ENCODE results near the gene ZNF385B.

Gene ZNF385B

DNA sequence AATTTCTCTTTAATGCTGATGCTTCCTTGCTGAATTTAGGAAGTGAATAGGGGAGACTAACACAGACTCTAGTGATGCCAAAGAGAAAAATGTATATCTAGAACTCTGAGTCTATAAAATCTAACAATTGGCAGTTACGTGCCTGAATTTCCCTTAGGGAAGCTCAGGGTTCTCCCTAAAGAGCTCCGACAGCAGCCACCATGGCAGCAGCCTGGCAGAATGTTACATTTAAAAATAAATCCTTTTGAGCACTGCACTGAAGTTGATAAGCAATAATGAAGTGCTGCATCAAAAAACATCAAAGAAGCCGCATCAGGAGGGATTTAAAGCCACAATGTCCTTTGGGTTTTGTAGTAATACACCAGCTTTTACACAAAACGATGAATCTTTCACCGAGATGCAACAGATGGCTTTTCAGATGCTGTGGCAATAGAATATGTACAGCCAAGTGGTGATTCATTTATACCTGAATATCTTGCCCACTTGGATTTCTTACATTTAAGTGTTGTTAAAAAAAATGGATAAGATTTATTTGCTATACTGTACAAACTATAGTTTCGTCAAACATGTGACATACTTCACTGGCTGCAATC, 305.6 kb downstream of the ZNF385B start:
- no peak overlapping the region for H3K4me3 ChIP-seq (ENCODE audit: insufficient read depth, low read depth, low read length, poor library complexity, severe bottlenecking)
- no peaks in the 10 kb centered on the region for H3K36me3 ChIP-seq (ENCODE audit: control insufficient read depth, insufficient read depth, low read length)
- no peaks in the 10 kb centered on the region for H3K27me3 ChIP-seq (replicated peaks; ENCODE audit: control insufficient read depth, insufficient read depth, low read length, poor library complexity, severe bottlenecking)
- H3K27ac ChIP-seq (ENCODE audit: insufficient read depth, low read length, poor library complexity, severe bottlenecking): no peak overlapping the region
- H3K4me1 ChIP-seq (ENCODE audit: control insufficient read depth, insufficient read depth, low read length, poor library complexity, severe bottlenecking): no peaks in the 10 kb centered on the region
- no peaks in the 10 kb centered on the region for H3K9me3 ChIP-seq (ENCODE audit: control insufficient read depth, low read length)
- DNase-seq: no peak

- no peaks in the 10 kb centered on the region for H3K4me1 ChIP-seq (ENCODE audit: control insufficient read depth, insufficient read depth, low read length, poor library complexity, severe bottlenecking)
- no peaks in the 10 kb centered on the region for H3K36me3 ChIP-seq (ENCODE audit: control insufficient read depth, insufficient read depth, low read length)
- DNase-seq: no peak
- H3K27me3 ChIP-seq (replicated peaks; ENCODE audit: control insufficient read depth, insufficient read depth, low read length, poor library complexity, severe bottlenecking): no peaks in the 10 kb centered on the region
- no peak overlapping the region for H3K27ac ChIP-seq (ENCODE audit: insufficient read depth, low read length, poor library complexity, severe bottlenecking)
- H3K9me3 ChIP-seq (ENCODE audit: control insufficient read depth, low read length): no peaks in the 10 kb centered on the region
- H3K4me3 ChIP-seq (ENCODE audit: insufficient read depth, low read depth, low read length, poor library complexity, severe bottlenecking): no peak overlapping the region
Observed at GRCh38 chr2:179554639-179555386, 306.6 kb downstream of the ZNF385B start.

- no peak for DNase-seq
- no peaks in the 10 kb centered on the region for H3K36me3 ChIP-seq (ENCODE audit: control insufficient read depth, insufficient read depth, low read length)
Observed at GRCh38 chr2:179553382-179553781, 308.0 kb downstream of the ZNF385B start.

GRCh38 chr2:179551539-179552045, 309.8 kb downstream of the ZNF385B start:
- Histone ChIP-seq H3K27me3 (replicated peaks; ENCODE audit: control insufficient read depth, insufficient read depth, low read length, poor library complexity, severe bottlenecking) (no peaks in the 10 kb centered on the region), H3K27ac (ENCODE audit: insufficient read depth, low read length, poor library complexity, severe bottlenecking) (no peak overlapping the region), H3K4me1 (ENCODE audit: control insufficient read depth, insufficient read depth, low read length, poor library complexity, severe bottlenecking) (no peaks in the 10 kb centered on the region), H3K4me3 (ENCODE audit: insufficient read depth, low read depth, low read length, poor library complexity, severe bottlenecking) (no peak overlapping the region), H3K36me3 (ENCODE audit: control insufficient read depth, insufficient read depth, low read length) (no peaks in the 10 kb centered on the region), H3K9me3 (ENCODE audit: control insufficient read depth, low read length) (no peaks in the 10 kb centered on the region)
- DNase-seq: no peak

More at GRCh38 chr2:179553382-179553781, 308.0 kb downstream of the ZNF385B start:
- Histone ChIP-seq H3K9me3 (ENCODE audit: control insufficient read depth, low read length) (no peaks in the 10 kb centered on the region), H3K4me3 (ENCODE audit: insufficient read depth, low read depth, low read length, poor library complexity, severe bottlenecking) (no peak overlapping the region), H3K4me1 (ENCODE audit: control insufficient read depth, insufficient read depth, low read length, poor library complexity, severe bottlenecking) (no peaks in the 10 kb centered on the region), H3K27ac (ENCODE audit: insufficient read depth, low read length, poor library complexity, severe bottlenecking) (no peak overlapping the region), H3K27me3 (replicated peaks; ENCODE audit: control insufficient read depth, insufficient read depth, low read length, poor library complexity, severe bottlenecking) (no peaks in the 10 kb centered on the region)

DNA sequence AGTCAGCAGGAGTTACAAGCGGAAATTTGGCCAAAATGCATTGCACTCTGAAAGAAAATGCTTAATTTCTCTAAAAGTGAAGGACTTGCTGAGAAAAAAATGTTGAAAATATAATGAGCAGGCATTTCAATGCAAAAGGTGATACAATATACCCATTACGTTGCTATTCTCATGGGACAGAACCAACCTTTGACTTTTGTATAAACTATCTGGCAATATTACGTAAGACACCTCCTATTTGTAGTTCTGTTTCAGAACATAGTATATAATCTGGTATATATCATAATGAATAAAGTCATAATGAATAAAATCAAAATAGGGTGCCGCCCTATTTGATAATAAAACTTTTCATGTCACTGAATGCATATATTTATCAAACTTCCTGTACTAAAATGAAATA, 310.6 kb downstream of the ZNF385B start:
- Histone ChIP-seq H3K27ac (ENCODE audit: insufficient read depth, low read length, poor library complexity, severe bottlenecking) (no peak overlapping the region), H3K27me3 (replicated peaks; ENCODE audit: control insufficient read depth, insufficient read depth, low read length, poor library complexity, severe bottlenecking) (no peaks in the 10 kb centered on the region), H3K4me3 (ENCODE audit: insufficient read depth, low read depth, low read length, poor library complexity, severe bottlenecking) (no peak overlapping the region), H3K36me3 (ENCODE audit: control insufficient read depth, insufficient read depth, low read length) (no peaks in the 10 kb centered on the region), H3K9me3 (ENCODE audit: control insufficient read depth, low read length) (no peaks in the 10 kb centered on the region), H3K4me1 (ENCODE audit: control insufficient read depth, insufficient read depth, low read length, poor library complexity, severe bottlenecking) (no peaks in the 10 kb centered on the region)
- no peak for DNase-seq

DNA sequence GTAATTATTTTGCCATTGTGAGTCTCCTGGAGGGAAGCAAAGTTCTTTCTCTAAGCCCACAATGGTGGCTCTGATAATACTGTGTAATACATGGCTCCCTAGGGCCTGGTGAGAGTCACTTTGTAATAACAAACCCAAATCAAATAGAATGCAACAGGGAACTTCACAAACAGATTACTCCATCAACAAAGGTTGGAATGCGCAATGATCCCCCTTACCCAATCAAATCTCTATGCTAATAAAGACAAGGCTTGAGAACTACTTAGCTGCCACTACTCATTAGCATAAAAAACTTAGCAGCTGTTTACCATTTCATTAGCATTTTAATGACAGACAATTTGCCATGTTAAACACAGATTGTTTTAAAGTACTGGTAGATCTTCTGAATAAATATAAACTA, 311.2 kb downstream of the ZNF385B start:
- no peak overlapping the region for H3K4me3 ChIP-seq (ENCODE audit: insufficient read depth, low read depth, low read length, poor library complexity, severe bottlenecking)
- no peaks in the 10 kb centered on the region for H3K36me3 ChIP-seq (ENCODE audit: control insufficient read depth, insufficient read depth, low read length)
- H3K4me1 ChIP-seq (ENCODE audit: control insufficient read depth, insufficient read depth, low read length, poor library complexity, severe bottlenecking): no peaks in the 10 kb centered on the region
- H3K9me3 ChIP-seq (ENCODE audit: control insufficient read depth, low read length): no peaks in the 10 kb centered on the region
- DNase-seq: no peak
- no peaks in the 10 kb centered on the region for H3K27me3 ChIP-seq (replicated peaks; ENCODE audit: control insufficient read depth, insufficient read depth, low read length, poor library complexity, severe bottlenecking)
- H3K27ac ChIP-seq (ENCODE audit: insufficient read depth, low read length, poor library complexity, severe bottlenecking): no peak overlapping the region

- Histone ChIP-seq H3K4me1 (ENCODE audit: control insufficient read depth, insufficient read depth, low read length, poor library complexity, severe bottlenecking) (no peaks in the 10 kb centered on the region), H3K27ac (ENCODE audit: insufficient read depth, low read length, poor library complexity, severe bottlenecking) (no peak overlapping the region), H3K36me3 (ENCODE audit: control insufficient read depth, insufficient read depth, low read length) (no peaks in the 10 kb centered on the region), H3K27me3 (replicated peaks; ENCODE audit: control insufficient read depth, insufficient read depth, low read length, poor library complexity, severe bottlenecking) (no peaks in the 10 kb centered on the region), H3K4me3 (ENCODE audit: insufficient read depth, low read depth, low read length, poor library complexity, severe bottlenecking) (no peak overlapping the region), H3K9me3 (ENCODE audit: control insufficient read depth, low read length) (no peaks in the 10 kb centered on the region)
- DNase-seq: no peak
Observed at GRCh38 chr2:179546656-179547055, 314.8 kb downstream of the ZNF385B start.

- no peak overlapping the region for H3K4me3 ChIP-seq (ENCODE audit: insufficient read depth, low read depth, low read length, poor library complexity, severe bottlenecking)
- H3K27ac ChIP-seq (ENCODE audit: insufficient read depth, low read length, poor library complexity, severe bottlenecking): no peak overlapping the region
- no peaks in the 10 kb centered on the region for H3K9me3 ChIP-seq (ENCODE audit: control insufficient read depth, low read length)
- DNase-seq: no peak
- H3K4me1 ChIP-seq (ENCODE audit: control insufficient read depth, insufficient read depth, low read length, poor library complexity, severe bottlenecking): no peaks in the 10 kb centered on the region
- H3K36me3 ChIP-seq (ENCODE audit: control insufficient read depth, insufficient read depth, low read length): no peaks in the 10 kb centered on the region
- no peaks in the 10 kb centered on the region for H3K27me3 ChIP-seq (replicated peaks; ENCODE audit: control insufficient read depth, insufficient read depth, low read length, poor library complexity, severe bottlenecking)
Observed at GRCh38 chr2:179545024-179545423, 316.4 kb downstream of the ZNF385B start.

DNA sequence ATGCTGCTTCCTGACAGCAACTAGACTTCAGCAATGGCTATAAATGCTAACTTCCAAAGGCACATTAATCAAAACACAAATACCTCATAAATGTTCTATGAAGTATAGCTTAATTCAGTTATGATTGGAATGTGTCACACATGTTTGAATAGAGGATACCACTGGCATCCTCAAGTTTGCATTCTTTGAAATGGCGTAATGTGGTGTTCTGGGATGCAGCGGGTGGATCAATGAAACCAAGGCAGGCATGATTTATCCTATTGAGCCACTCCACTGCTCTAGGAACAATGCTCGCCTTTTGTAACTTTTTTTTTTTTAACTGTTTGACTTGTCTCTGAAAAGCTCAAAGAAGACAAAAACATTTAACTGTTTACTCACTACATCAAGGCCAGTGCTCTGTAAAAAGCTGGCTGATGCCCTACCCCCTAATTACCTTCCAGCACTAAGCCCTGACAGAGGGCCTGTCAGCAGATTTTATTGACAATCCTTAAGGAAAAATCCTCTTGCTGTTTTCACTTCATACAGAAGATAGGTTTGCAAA, 318.0 kb downstream of the ZNF385B start:
- no peaks in the 10 kb centered on the region for H3K4me1 ChIP-seq (ENCODE audit: control insufficient read depth, insufficient read depth, low read length, poor library complexity, severe bottlenecking)
- DNase-seq: no peak
- H3K9me3 ChIP-seq (ENCODE audit: control insufficient read depth, low read length): no peaks in the 10 kb centered on the region
- no peak overlapping the region for H3K4me3 ChIP-seq (ENCODE audit: insufficient read depth, low read depth, low read length, poor library complexity, severe bottlenecking)
- H3K27me3 ChIP-seq (replicated peaks; ENCODE audit: control insufficient read depth, insufficient read depth, low read length, poor library complexity, severe bottlenecking): no peaks in the 10 kb centered on the region
- H3K27ac ChIP-seq (ENCODE audit: insufficient read depth, low read length, poor library complexity, severe bottlenecking): no peak overlapping the region
- no peaks in the 10 kb centered on the region for H3K36me3 ChIP-seq (ENCODE audit: control insufficient read depth, insufficient read depth, low read length)

DNA sequence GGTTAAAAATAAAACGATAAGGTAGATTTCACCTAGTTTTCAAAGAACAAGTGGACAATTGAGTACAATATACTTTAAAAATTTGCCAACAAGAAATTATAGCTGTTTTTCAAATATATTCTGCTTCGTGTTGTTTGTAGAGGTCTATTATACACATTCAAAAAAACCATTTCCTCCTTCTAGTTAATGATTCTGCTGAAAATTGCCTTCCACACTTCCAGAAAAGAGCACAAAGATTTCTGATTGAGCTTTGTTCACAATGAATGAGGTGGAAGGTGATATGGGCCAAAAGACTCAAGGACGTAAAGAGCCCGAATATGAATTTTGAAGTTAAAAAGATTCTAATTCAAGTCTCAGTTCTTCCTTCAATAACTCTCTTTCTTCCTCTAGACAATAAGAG, 319.8 kb downstream of the ZNF385B start:
- Histone ChIP-seq H3K27ac (ENCODE audit: insufficient read depth, low read length, poor library complexity, severe bottlenecking) (no peak overlapping the region), H3K27me3 (replicated peaks; ENCODE audit: control insufficient read depth, insufficient read depth, low read length, poor library complexity, severe bottlenecking) (no peaks in the 10 kb centered on the region), H3K4me1 (ENCODE audit: control insufficient read depth, insufficient read depth, low read length, poor library complexity, severe bottlenecking) (no peaks in the 10 kb centered on the region), H3K36me3 (ENCODE audit: control insufficient read depth, insufficient read depth, low read length) (no peaks in the 10 kb centered on the region), H3K9me3 (ENCODE audit: control insufficient read depth, low read length) (no peaks in the 10 kb centered on the region), H3K4me3 (ENCODE audit: insufficient read depth, low read depth, low read length, poor library complexity, severe bottlenecking) (no peak overlapping the region)
- no peak for DNase-seq

Data from effector memory CD4-positive, alpha-beta T cell (primary cell).